SU-DHL-6 (cell line): Measurements from ENCODE around the gene RBFOX2.

Experiments used
- EZH2phosphoT487 ChIP-seq: fragments of 200-600 bp; sonication (generic), shearing (Covaris generic); conservative IDR thresholded peaks from 2 replicates; pipeline ENCODE4 v1.6.1; 2018; ENCODE audit warnings: mild to moderate bottlenecking, antibody characterized with exemption, low read length, moderate library complexity, mixed read lengths
- TF ChIP-seq, protein P1 (sequence below): fragments of 200-600 bp; sonication (generic); IDR thresholded peaks from one replicate; pipeline ENCODE4 v1.5.1; 2017; ENCODE audit warnings: antibody characterized with exemption, mild to moderate bottlenecking, low read length, moderate library complexity; ENCODE audit not compliant: insufficient read depth, poor library complexity, severe bottlenecking

DNA sequence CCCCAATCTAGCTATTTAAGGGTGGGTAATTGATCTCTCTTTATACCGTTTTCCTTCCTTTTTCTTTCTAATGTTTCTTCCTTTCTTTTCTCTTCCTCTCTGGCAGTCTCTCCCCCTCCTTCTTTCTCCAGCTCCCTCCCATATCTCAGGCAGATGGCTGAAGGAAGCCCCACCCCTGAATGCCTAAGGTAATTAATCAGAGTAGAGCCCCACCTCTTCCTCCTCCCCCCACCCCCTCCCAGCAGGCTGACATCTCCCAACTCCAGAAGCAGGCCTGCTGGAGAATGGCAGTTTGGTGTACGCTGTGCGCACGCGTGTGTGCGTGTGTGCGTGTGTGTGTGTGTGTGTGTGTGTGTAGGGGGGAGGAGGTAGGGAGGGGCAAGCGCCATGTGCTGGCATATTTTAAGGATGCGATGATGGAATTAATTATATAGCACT lies 188.3 kb downstream of the RBFOX2 start:
- TF ChIP-seq, protein P1, sequence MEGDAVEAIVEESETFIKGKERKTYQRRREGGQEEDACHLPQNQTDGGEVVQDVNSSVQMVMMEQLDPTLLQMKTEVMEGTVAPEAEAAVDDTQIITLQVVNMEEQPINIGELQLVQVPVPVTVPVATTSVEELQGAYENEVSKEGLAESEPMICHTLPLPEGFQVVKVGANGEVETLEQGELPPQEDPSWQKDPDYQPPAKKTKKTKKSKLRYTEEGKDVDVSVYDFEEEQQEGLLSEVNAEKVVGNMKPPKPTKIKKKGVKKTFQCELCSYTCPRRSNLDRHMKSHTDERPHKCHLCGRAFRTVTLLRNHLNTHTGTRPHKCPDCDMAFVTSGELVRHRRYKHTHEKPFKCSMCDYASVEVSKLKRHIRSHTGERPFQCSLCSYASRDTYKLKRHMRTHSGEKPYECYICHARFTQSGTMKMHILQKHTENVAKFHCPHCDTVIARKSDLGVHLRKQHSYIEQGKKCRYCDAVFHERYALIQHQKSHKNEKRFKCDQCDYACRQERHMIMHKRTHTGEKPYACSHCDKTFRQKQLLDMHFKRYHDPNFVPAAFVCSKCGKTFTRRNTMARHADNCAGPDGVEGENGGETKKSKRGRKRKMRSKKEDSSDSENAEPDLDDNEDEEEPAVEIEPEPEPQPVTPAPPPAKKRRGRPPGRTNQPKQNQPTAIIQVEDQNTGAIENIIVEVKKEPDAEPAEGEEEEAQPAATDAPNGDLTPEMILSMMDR, result no peak
- TF ChIP-seq EZH2phosphoT487, result no peak
